ENCODE results near the gene KIF26A.
"Not testable (repeated sequence)": the region's sequence is repeated elsewhere in the genome, so short reads cannot be mapped to it uniquely, and the experiment has no call there.

The KIF26A gene

GRCh38 chr14:104225278-104226190 is 87.1 kb downstream of the KIF26A start:
- not testable (repeated sequence) for DNase-seq

GRCh38 chr14:104226421-104227383 is 88.3 kb downstream of the KIF26A start:
- no peak for DNase-seq

GRCh38 chr14:104227806-104228205 is 89.4 kb downstream of the KIF26A start:
- no peak for DNase-seq

- no peak for DNase-seq
These were observed 89.8 kb downstream of the KIF26A start for GRCh38 chr14:104228221-104228620.

GRCh38 chr14:104228716-104229533 is 90.5 kb downstream of the KIF26A start:
- no peak for DNase-seq

GRCh38 chr14:104229534-104230055 is 91.2 kb downstream of the KIF26A start:
- no peak for DNase-seq

GRCh38 chr14:104230119-104230815 is 91.9 kb downstream of the KIF26A start:
- DNase-seq, result no peak
